NT2/D1 (cell line): ENCODE measurements around the gene ZNF100.
A peak's percentile ranks its signal among the peaks of the same experiment; 100 is the strongest.

Experiments used
- DNase-seq: peaks from one replicate; pipeline ENCODE4 v3.0.0-alpha.2; 2011; ENCODE audit warnings: low read depth, low spot score
- H3K27me3 ChIP-seq: 2 replicates; pipeline ENCODE4 v1.6.0; 2011; ENCODE audit warnings: mild to moderate bottlenecking; ENCODE audit not compliant: insufficient read length, insufficient read depth
- H3K36me3 ChIP-seq: 2 replicates; pipeline ENCODE4 v1.6.1; 2011; ENCODE audit warnings: mild to moderate bottlenecking, low read length, mixed read lengths; ENCODE audit not compliant: insufficient read depth, insufficient read length
- H3K4me1 ChIP-seq: 2 replicates; pipeline ENCODE4 v1.5.1; 2011; ENCODE audit not compliant: insufficient read depth, insufficient read length
- H3K4me3 ChIP-seq: 2 replicates; pipeline ENCODE4 v1.5.1; 2011; ENCODE audit warnings: low read depth; ENCODE audit not compliant: insufficient read length
- H3K9ac ChIP-seq: 2 replicates; pipeline ENCODE4 v1.6.0; 2011; ENCODE audit warnings: low read depth; ENCODE audit not compliant: insufficient read length
- H3K9me3 ChIP-seq: 2 replicates; pipeline ENCODE4 v1.5.1; 2011; ENCODE audit warnings: mild to moderate bottlenecking, low read length; ENCODE audit not compliant: insufficient read depth
- SUZ12 ChIP-seq: IDR thresholded peaks from 2 replicates; pipeline ENCODE4 v1.6.1; 2011; ENCODE audit not compliant: insufficient read length, insufficient read depth; ENCODE audit errors: extremely low read depth
- YY1 ChIP-seq: IDR thresholded peaks from 2 replicates; pipeline ENCODE4 v1.6.1; 2011; ENCODE audit not compliant: insufficient read length, insufficient read depth
- ZNF274 ChIP-seq: IDR thresholded peaks from 2 replicates; pipeline ENCODE4 v1.6.1; 2011; ENCODE audit warnings: mild to moderate bottlenecking, low read depth, low read length

ZNF100 gene

GRCh38 chr19:21699197-21699596, 68.2 kb downstream of the ZNF100 start:
- DNase-seq = peak; percentile 28
- peaks cover 5% of the 10 kb centered on the region; the same call in 1 of the 2 replicates for H3K9me3 ChIP-seq
- no peaks in the 10 kb centered on the region for H3K27me3 ChIP-seq
- no peaks in the 10 kb centered on the region for H3K4me1 ChIP-seq
- H3K36me3 ChIP-seq = no peaks in the 10 kb centered on the region
- TF ChIP-seq YY1 (no peak), SUZ12 (no peak), ZNF274 (no peak)
- no peak overlapping the region for H3K4me3 ChIP-seq
- no peak overlapping the region for H3K9ac ChIP-seq

GRCh38 chr19:21698215-21698614, 69.2 kb downstream of the ZNF100 start:
- Histone ChIP-seq H3K4me3 (no peak overlapping the region), H3K36me3 (no peaks in the 10 kb centered on the region), H3K27me3 (no peaks in the 10 kb centered on the region), H3K9ac (no peak overlapping the region), H3K4me1 (no peaks in the 10 kb centered on the region), H3K9me3 (no peaks in the 10 kb centered on the region; the same call in 1 of the 2 replicates)
- no peak for TF ChIP-seq ZNF274
- TF ChIP-seq SUZ12 = no peak
- DNase-seq = peak; percentile 18

GRCh38 chr19:21697698-21698097, 69.7 kb downstream of the ZNF100 start:
- Histone ChIP-seq H3K36me3 (no peaks in the 10 kb centered on the region), H3K27me3 (no peaks in the 10 kb centered on the region), H3K9me3 (no peaks in the 10 kb centered on the region; the same call in 1 of the 2 replicates), H3K4me3 (no peak overlapping the region), H3K4me1 (no peaks in the 10 kb centered on the region), H3K9ac (no peak overlapping the region)
- no peak for TF ChIP-seq SUZ12
- TF ChIP-seq ZNF274 = no peak
- TF ChIP-seq YY1 = no peak
- no peak for DNase-seq

GRCh38 chr19:21694171-21694906, 73.0 kb downstream of the ZNF100 start:
- DNase-seq = no peak
- TF ChIP-seq SUZ12 = no peak
- no peak for TF ChIP-seq YY1
- Histone ChIP-seq H3K9ac (no peak overlapping the region), H3K4me1 (no peaks in the 10 kb centered on the region), H3K4me3 (no peak overlapping the region), H3K36me3 (no peaks in the 10 kb centered on the region), H3K9me3 (no peaks in the 10 kb centered on the region), H3K27me3 (no peaks in the 10 kb centered on the region)

GRCh38 chr19:21693399-21693798, 74.0 kb downstream of the ZNF100 start:
- no peaks in the 10 kb centered on the region for H3K4me1 ChIP-seq
- DNase-seq = no peak
- H3K27me3 ChIP-seq = no peaks in the 10 kb centered on the region
- no peak overlapping the region for H3K9ac ChIP-seq
- no peaks in the 10 kb centered on the region for H3K9me3 ChIP-seq
- no peaks in the 10 kb centered on the region for H3K36me3 ChIP-seq
- no peak overlapping the region for H3K4me3 ChIP-seq
- TF ChIP-seq SUZ12 (no peak), YY1 (no peak), ZNF274 (no peak)

GRCh38 chr19:21691661-21692060, 75.7 kb downstream of the ZNF100 start:
- no peaks in the 10 kb centered on the region for H3K36me3 ChIP-seq
- no peaks in the 10 kb centered on the region for H3K27me3 ChIP-seq
- no peak overlapping the region for H3K9ac ChIP-seq
- H3K4me1 ChIP-seq = no peaks in the 10 kb centered on the region
- no peak for DNase-seq
- no peak for TF ChIP-seq ZNF274
- no peak for TF ChIP-seq YY1
- TF ChIP-seq SUZ12 = no peak
- H3K4me3 ChIP-seq = no peak overlapping the region
- no peaks in the 10 kb centered on the region for H3K9me3 ChIP-seq

- no peak overlapping the region for H3K4me3 ChIP-seq
Measured at GRCh38 chr19:21688464-21688863, 78.9 kb downstream of the ZNF100 start.

GRCh38 chr19:21680671-21681070, 86.7 kb downstream of the ZNF100 start:
- no peaks in the 10 kb centered on the region for H3K27me3 ChIP-seq
- H3K9ac ChIP-seq = no peak overlapping the region
- H3K4me1 ChIP-seq = no peaks in the 10 kb centered on the region
- TF ChIP-seq YY1 (no peak), SUZ12 (no peak), ZNF274 (no peak)
- DNase-seq = no peak
- peaks cover 23% of the 10 kb centered on the region; the same call in 1 of the 2 replicates for H3K9me3 ChIP-seq
- H3K36me3 ChIP-seq = no peaks in the 10 kb centered on the region
- H3K4me3 ChIP-seq = no peak overlapping the region

More at GRCh38 chr19:21688464-21688863, 78.9 kb downstream of the ZNF100 start:
- no peak for DNase-seq
- Histone ChIP-seq H3K4me1 (no peaks in the 10 kb centered on the region), H3K27me3 (no peaks in the 10 kb centered on the region), H3K36me3 (no peaks in the 10 kb centered on the region), H3K9ac (no peak overlapping the region), H3K9me3 (no peaks in the 10 kb centered on the region)
- TF ChIP-seq ZNF274 = no peak
- TF ChIP-seq SUZ12 = no peak
- TF ChIP-seq YY1 = no peak
